Ishikawa (cell line): ENCODE results near the gene HAVCR2.

ENCODE experiments used
- CREB1 ChIP-seq: IDR thresholded peaks from 2 replicates; pipeline ENCODE4 v1.6.1; 2012; ENCODE audit warnings: low read depth
- EGR1 ChIP-seq: IDR thresholded peaks from 2 replicates; pipeline ENCODE4 v1.6.1; 2012
- EP300 ChIP-seq: IDR thresholded peaks from 2 replicates; pipeline ENCODE4 v1.6.1; 2012; ENCODE audit warnings: borderline replicate concordance
- FOXM1 ChIP-seq: IDR thresholded peaks from 2 replicates; pipeline ENCODE4 v1.6.1; 2012; ENCODE audit warnings: low read depth, borderline replicate concordance
- MAX ChIP-seq: IDR thresholded peaks from 2 replicates; pipeline ENCODE4 v1.6.1; 2012
- RAD21 ChIP-seq: IDR thresholded peaks from 2 replicates; pipeline ENCODE4 v1.6.1; 2012; ENCODE audit warnings: low read depth
- REST ChIP-seq: IDR thresholded peaks from 2 replicates; pipeline ENCODE4 v1.6.1; 2012; ENCODE audit warnings: low read depth, mild to moderate bottlenecking
- TCF12 ChIP-seq: IDR thresholded peaks from 2 replicates; pipeline ENCODE4 v1.6.1; 2012; ENCODE audit warnings: low read depth
- TEAD4 ChIP-seq: IDR thresholded peaks from 2 replicates; pipeline ENCODE4 v1.6.1; 2012
- YY1 ChIP-seq: IDR thresholded peaks from 2 replicates; pipeline ENCODE4 v1.6.1; 2012; ENCODE audit warnings: low read depth
- TF ChIP-seq, protein P1 (sequence below): IDR thresholded peaks from 2 replicates; pipeline ENCODE4 v1.6.1; 2012

GRCh38 chr5:157100140-157100679 lies 8.6 kb downstream of the HAVCR2 start:
- TF ChIP-seq, protein P1, sequence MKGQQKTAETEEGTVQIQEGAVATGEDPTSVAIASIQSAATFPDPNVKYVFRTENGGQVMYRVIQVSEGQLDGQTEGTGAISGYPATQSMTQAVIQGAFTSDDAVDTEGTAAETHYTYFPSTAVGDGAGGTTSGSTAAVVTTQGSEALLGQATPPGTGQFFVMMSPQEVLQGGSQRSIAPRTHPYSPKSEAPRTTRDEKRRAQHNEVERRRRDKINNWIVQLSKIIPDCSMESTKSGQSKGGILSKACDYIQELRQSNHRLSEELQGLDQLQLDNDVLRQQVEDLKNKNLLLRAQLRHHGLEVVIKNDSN: no peak
- TF ChIP-seq FOXM1: no peak
- TF ChIP-seq YY1: no peak
- no peak for TF ChIP-seq RAD21
- no peak for TF ChIP-seq EP300
- TF ChIP-seq REST: no peak
- TF ChIP-seq TCF12: no peak
- no peak for TF ChIP-seq CREB1
- no peak for TF ChIP-seq MAX
- TF ChIP-seq TEAD4: no peak
- no peak for TF ChIP-seq EGR1
